GM12874 (cell line): ENCODE data around the gene FGF13.

Source experiments
- CTCF ChIP-seq: IDR thresholded peaks from 2 replicates; pipeline ENCODE4 v1.5.1; 2011; ENCODE audit warnings: low read depth, mild to moderate bottlenecking, control low read depth, low read length, moderate library complexity; ENCODE audit not compliant: insufficient read depth

Gene FGF13

GRCh38 chrX:138704596-138704995 lies 6.9 kb downstream of the FGF13 start:
- no peak for TF ChIP-seq CTCF

GRCh38 chrX:138704101-138704500 lies 7.4 kb downstream of the FGF13 start:
- TF ChIP-seq CTCF = no peak

GRCh38 chrX:138692591-138692990 lies 18.9 kb downstream of the FGF13 start:
- no peak for TF ChIP-seq CTCF

GRCh38 chrX:138691186-138691585 lies 20.3 kb downstream of the FGF13 start:
- no peak for TF ChIP-seq CTCF

- no peak for TF ChIP-seq CTCF
Measured at GRCh38 chrX:138690591-138690990, 20.9 kb downstream of the FGF13 start.

GRCh38 chrX:138683600-138683999 lies 27.9 kb downstream of the FGF13 start:
- no peak for TF ChIP-seq CTCF

GRCh38 chrX:138669693-138670092 lies 41.8 kb downstream of the FGF13 start:
- TF ChIP-seq CTCF = no peak

- no peak for TF ChIP-seq CTCF
Measured at GRCh38 chrX:138664466-138664865, 47.1 kb downstream of the FGF13 start.
